DMS 273 treated with DMSO at 0.1 percent for 48 hours (cell line): ENCODE results near the gene PRLR.

Experiments
- DNase-seq: peaks from one replicate; lab custom pipeline; 2025; lab: John Stamatoyannopoulos, UW

Gene PRLR

DNA sequence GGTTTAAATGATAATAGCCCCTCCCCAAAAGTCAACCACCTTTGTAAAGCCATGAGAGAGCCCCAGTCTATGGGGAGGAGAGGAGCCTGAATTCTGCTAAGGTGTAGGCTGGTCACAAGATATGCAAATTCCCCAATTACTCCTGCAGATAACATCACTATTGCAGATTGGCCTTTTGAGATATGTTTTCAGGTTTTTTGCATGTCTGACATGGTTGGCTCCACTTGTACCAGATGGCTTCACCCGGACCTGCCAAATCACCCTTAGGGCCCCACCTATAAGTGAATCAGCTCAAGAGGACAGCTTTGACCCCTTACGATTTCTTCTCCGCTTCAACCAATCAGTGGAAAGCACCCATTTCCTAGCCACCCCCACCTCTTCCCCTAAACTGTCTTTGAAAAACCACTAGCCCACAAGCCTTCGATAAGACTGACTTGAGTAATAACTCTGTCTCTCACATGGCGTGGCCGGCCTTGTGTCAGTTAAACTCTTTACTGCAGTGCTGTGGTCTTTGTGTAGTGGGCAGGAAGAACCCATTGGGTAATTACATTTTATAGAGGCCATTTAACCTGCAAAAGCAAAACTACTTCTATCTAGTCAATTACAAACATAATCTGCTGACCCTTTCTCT, 69.7 kb downstream of the PRLR start:
- no peak for DNase-seq

DNA sequence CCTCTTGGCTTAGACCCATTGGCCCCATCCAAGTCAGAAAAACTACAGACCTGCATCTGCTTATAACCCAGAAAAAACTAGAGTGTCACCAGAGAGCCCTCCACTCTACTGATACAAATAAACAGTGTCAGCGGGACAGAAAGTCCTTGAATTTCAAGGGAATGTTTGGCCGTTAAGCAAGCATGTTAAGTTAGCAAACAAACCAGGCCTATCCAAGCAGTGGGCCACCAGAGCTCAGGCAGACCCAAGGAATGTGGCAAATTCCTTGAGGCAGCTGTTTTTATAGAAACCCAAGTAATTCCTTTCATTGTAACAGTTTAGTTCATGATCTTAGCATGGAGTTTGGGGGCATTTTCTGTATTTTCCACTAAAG, 70.9 kb downstream of the PRLR start:
- DNase-seq: no peak

DNA sequence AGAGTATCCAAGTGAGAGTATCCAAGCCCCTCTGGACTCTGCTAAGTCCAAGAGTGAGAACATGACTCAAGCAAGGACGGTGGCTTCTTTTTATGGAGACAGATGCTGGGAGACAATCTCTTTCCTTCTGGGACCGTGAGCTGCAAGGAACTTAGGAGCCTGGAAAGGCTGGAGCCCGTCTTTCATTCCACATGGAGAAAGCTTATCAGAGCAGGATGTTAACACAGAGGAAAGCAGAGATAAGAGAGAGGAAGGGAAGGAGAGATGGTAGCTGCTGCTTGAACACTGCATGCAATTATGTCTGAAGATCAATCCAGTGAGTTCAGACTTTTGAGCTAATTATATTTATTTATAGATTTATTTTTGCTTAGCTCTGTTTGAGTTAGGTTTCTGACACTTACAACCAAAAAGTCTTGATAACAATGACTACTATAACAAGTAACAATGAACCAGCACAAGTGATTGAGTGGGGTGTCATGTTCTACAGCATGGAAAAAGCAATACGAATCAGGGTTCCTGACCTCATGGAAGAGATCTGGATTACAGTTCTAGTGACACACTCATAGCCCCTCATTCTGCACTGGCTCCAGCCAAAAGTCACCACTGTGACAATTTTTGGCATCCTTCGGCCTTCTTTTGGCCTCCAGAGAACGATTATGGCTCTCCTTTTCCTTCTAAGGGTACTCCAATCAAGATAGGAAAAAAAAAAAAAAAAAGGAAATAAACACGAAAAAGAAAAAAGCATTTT, 71.5 kb downstream of the PRLR start:
- DNase-seq: no peak

DNA sequence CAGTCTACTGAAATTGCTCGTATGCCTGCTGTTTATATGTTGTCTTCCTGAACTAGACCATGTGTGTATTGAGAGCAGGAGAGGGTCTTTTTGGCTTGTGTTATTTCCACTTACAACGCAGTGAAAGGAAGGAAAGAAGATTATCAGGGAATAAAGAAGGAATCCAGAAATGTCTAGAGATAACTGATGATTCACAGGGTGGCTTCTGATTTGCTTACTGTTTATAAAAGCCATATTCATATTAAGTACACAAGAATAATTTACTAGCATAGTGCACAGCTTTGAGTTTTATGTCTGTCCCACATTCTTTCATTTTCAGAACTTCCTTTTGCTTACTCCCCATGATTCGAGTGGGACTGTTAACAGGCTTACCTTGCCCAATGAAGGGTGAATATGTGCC, 72.1 kb downstream of the PRLR start:
- DNase-seq: no peak

DNA sequence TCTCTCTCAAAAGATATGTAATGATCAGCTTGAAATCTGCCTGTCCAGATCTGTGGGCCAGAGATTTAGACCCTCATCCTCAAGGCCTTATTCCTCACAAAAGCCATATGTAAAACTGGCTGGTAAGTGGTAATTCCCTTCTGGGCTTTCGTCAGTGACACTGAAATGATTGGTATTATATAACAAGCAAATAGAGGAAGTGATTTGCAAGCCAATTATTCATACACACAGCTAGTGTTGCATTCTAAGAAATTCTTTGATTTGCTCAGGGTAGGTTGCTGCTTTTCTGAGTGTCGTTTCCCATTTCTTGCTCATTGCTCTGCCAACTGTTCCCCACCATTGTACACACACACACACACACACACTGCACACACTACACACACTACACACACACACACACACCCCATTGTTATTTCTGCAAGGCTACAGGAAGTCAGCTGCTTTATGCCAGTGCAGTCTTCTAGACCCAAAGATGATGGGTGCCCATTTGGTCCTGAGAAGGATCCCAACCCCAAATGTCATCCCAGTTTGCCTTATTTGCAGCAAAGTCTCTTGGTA, 76.8 kb downstream of the PRLR start:
- no peak for DNase-seq

DNA sequence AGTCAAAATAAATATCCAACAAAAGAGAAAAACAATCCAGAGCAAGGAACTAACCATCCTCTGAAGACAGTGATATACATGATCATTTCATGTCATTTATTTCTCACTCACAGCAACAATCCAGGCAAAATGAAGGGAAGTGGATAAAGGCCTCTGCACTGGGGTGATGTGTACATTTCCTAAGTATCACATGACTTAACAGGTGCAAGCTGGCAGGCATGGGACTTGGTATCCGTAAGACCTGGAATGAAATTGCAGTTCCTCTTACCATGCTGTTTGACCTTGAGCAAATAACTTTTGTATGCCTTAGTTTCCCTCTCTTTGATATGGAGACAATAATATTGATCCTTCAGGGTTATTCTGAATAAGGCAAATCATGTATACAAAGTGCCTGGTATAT, 77.6 kb downstream of the PRLR start:
- no peak for DNase-seq

DNA sequence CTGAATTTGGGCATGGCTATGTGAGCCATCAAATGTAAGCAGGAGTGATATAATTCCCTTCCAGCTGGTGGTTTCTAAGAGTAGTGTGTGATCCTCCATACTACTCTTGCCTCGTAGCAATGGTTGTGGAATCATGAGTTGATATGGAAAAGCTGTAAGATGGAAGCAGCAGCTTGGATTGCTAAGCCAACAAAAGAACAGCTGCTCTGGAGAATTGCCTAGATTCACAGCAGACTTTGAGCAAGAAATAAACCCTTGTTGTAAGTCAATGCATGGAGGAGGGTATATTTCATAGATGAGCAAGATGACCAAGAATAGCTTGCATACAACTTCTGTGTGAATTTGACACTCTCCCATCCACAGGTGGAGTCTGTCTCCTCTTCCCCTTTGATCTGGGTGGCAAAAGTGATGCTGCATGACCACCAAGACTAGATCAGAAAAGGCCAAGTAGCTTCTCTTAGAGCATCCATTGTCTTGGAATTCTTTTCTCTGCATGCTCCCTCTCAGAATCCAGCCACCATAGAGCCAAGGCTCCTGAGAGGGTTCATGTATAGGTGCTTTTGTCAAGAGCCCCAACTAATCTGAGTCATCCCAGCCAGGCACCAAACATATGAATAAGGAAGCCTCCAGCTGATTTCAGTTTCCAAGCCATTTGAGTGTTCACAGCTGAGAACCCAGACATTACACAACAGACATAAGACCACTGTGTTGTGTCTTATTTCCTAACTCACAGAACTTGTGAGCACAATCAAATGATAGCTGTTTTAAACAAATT, 79.0 kb downstream of the PRLR start:
- DNase-seq: no peak

DNA sequence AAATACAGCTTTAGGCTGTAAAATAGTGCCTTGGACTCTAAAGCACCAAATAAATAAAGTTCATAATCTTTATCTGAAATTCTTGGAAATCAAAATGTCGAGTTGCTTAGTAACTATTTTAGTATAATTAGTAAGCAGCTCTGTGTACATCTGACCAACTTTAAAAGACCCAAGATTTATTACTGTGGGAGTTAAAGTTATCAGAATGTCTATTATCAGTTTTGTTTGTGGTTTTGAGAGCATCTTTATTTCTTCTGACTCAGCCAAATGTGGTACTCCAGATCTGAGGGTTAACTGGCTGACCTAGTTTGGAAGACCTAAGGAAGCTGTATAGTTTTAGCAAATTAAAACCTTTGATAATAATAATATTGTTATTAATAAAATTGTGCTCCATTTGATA, 81.2 kb downstream of the PRLR start:
- no peak for DNase-seq

DNA sequence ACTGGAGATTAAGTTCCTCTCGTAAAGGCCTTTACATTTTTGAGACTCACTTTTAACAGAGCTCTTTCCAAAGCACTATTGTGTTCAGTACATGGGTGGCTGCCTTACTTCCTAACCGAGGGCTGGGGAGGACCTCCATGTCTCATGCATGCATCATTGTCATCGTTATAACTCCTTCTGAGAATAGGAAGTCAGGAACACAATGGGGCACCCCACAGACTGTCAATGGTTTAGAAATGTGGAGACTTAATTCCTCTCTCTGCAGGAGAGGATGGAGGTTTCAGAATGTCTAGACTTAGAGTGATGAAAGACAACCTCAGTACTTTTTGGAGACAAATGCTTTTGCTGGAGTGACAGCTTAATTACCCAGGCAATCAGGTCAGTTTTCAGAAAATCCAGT, 83.9 kb downstream of the PRLR start:
- DNase-seq: no peak

DNA sequence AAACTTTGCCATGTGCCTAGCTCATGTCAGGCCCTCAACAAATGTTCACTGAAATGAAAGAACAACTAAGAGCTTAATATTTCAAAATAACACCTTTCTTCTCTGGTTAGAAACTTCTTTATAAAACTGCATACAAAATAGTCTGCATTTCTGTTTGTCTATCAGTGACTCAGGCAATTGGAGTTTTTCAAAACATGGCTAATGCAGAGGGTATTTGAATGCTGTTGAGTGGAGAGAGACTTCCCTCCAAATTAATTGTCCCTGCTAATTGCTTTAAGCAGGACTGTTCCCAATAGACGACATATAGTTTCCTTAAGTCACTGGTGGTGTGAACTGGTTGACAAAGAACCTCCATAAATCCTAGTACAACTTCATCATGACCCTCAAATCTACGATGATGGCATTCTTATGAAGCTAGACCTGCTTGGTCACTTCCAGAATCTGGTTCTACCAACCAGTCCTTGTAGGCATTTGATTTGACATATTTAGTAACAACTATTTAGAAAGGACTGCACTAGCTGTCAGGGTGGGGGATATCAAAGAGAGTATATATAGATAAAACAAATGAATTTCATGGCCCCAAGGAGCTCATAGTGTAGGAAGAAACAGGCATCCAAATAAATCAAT, 84.5 kb downstream of the PRLR start:
- DNase-seq: no peak

DNA sequence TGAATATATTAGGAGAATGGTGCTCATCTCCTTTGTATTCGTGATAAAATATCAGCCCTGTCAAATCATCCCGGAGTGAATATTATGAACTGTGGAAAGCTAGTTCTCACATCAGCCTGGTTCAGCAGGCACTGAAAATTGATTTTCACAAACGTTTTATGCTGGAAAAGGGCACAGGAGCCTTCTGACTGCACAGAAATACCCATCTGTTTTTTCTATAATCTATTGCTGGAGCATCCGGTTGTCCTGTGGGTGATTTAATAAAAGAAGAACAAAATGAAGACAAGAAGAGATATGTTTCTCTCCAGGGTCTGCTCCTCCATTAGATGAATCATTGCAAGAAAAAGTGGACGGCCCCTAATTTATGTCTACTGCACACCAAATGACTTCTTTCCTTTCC, 85.3 kb downstream of the PRLR start:
- DNase-seq: no peak

DNA sequence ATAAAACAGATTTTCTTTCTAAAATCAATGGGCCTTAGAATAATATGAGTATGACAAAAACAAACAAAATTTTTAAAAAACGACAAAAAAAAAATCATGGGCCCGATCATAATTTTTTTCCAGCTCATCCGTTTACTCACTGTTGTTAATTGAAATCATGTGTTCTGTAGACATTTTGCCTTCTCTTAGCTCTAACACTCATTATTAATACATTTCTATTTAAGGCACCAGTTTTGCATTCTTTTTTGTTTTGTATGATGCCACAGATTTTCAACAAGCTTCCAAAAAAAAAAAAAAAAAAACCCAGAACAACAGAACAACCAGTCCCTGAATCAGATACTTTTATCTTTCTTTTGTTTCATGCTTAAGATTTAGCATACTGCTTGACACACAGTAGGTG, 86.4 kb downstream of the PRLR start:
- DNase-seq: no peak

DNA sequence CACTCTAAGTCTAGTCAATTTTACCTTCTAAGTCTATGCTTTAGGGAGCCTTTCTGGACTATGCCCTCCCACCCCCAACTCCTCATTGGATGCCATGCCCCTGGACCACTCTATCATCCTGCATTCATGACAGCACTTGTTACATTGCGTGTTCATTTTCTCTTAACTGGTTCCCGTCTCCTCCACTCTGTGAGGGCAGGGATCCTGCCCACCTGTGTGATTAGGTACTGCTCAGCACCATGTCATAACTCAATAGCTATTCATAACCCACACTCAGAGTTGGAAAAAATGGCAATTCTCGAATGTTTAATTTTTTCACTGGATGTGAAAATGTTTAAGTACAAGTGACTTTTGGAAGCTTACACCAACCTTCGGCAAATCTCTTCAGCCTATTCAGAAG, 88.5 kb downstream of the PRLR start:
- DNase-seq: no peak

DNA sequence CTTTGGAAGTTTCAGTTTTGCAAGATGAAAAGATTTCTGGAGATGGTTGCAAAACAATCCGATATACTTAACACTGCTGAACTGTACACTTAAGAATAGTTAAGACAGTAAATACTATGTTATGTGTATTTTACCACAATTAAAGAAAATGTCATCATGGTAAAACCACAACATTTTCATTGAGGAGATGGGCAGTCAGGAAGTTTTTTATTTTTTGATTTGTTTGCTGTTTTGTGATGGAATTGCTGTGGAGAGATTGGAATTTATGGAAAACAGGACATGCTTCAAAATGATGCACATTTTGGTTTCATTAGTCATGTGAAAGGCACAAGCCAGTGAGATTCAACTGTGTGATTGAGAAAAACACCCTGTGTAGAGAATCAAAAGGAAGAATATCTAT, 92.1 kb downstream of the PRLR start:
- DNase-seq: no peak

DNA sequence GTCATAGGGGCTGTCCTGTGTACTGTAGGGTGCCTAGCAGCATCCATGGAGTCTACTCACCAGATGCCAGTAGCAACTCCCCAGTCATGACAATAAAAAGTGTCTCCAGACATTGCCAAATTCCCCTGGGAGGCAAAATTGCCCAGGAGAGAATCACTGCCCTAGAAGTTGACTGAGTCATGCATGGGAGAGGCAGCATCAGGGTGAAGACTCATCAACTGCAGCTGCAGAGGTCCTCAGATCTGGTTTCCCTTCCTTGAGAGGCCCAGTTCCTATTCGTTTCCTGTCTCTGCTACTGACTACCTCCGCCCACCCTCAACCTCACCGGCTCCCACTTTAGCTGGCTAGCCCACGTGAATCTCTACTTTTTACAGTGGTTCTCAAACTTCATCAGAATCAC, 93.9 kb downstream of the PRLR start:
- no peak for DNase-seq

DNA sequence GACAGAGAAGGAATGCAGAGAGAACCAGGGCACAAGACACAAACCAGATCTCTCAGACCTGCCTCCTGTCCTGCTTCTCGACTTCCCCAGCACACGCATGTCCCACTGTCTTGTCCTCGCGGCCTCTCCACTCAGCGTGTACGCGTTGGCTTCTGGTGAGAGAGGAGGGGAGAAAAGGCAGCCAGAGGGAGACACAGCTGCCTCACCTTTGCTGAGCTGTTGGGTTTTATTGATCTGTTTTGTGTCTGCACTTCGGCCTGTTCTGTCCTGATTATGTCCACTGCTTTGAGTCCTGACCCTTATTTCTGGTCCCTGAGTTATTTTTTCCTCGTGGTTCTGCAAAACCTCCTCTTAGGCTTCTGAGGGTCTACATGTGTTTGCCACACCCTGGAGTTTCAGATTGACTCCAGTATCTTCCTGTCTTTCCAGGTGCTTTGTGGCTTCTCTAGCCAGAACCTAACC, 95.0 kb downstream of the PRLR start:
- DNase-seq: no peak

DNA sequence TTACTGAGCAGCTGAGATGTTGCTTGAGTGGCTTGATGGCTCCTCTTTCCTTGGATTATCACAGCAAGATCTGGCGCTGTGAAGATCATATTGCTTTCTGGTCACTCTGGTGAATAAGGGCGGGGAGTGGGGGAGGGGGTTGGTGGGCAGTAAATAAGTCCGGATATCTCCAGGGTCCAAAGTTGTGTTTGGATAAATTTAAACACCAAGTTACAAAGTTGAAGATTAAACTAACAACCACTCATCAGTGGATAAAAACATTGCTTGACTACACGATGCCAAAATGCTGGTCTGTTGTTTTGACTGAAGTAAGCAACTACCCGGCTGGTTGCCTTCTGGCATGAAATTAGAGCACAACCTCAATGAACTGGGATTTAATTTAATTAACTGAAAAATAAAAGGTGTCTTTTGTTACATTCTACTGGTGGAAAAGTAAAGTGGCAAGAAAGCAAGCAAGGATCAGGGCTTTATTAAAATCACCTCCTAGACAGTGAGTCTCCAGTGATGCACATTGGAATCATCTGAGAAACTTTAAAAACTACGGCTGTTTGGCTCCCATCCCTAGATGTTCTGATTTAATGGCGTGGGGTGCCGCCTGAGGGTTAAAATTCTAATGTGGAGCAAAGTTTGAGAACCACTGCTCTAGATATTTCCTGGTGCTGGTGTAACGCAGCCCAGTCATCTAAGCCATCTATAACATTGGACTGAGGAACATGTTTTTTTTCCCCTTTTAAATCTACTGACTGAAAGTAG, 95.8 kb downstream of the PRLR start:
- DNase-seq: no peak

DNA sequence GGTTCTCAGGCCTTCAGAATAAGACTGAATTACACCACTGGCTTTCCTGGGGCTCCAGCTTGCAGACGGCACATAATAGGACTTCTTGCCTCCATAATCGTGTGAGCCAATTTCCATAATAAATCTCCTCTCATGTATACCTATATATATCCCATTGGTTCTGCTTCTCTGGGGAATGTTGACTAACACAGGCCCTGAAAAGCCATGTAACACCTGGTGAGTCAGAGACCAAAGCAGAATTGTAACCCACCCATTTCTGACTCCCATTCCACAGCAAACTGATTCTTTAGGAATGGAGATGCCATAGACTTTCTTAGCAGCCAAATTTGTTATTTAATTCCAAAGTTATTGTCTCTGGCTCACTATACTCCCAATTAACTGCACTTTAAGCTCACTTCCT, 97.1 kb downstream of the PRLR start:
- DNase-seq: no peak

DNA sequence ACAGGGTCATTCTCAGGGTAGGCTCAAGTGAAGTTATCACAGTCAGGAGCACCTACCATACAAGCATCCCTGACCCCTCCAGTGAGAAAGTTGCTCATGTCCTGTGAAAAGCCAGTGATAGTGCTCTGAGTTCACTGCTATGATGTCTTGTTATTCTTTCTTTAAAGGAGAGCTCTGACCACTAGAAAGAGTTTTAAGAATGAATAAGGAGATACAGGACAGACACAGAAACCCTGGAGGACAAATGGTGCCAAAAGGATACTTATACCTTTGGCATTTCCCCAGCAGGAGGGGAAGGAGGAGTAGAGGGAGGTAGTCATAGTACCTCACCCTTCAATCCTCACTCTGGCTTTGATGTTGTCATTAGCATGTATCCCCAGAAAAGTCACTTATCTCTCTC, 98.6 kb downstream of the PRLR start:
- DNase-seq: no peak

DNA sequence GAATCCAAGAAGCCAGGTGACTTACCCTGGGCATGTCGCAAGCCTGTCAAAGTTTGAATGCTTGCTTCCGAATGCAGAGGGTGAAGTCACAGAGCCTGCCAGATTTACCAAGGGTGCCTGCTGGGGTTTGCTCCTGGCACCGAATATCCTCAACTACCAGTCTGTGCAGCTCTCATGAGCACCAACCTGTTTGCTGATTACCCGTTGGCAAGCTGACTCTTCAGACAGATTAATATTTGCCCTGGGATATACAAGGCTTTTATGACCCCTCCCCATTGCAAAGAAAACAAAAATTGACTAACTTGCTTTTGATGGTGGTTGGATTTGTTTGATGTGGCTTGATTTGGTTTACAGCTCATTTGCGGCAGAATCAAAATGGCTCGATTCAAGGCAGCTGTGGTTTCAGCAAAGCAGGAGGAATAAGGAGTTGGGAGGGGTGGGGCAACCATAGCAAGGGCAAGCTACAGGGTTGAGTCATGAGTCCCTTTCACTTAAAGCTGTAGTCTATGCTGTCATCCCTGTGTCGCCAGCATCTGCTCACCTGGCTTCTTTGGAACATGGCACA, 100.3 kb downstream of the PRLR start:
- no peak for DNase-seq

DNA sequence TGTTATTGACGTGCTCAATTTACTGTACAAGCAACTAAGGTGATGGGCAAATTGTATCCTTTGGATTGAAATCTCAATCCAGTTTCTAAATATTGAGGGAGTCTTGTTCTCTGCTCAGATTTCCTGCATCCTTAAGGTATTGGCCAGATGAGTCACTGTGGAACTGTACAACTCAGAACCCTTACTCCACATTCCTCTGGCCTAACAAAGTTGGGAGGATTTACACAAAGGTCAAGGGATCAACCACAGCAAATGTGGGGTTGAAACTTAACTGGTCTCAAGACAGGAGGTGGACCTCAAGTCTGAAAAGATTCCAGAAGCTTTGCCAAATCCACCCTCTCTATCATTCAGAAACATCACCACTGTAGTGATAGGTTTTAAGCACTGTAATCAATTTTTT, 101.0 kb downstream of the PRLR start:
- no peak for DNase-seq
